Measurements from ENCODE around the gene PSMF1. TPM values are rescaled to one million over a fixed set of nuclear protein-coding genes. Genes with fewer than 3 reads are reported as not detected.

PSMF1 gene
- total and polyA plus RNA-seq, 4 donors, result 43.6 to 126 (median 83.8) TPM

- H3K27ac ChIP-seq (ENCODE audit: low read depth in 1 of 2, low read length in 2 of 2), result no peak overlapping the region
- no peaks in the 10 kb centered on the region for H3K27me3 ChIP-seq (ENCODE audit: control insufficient read depth in 4 of 4, insufficient read depth in 4 of 4, low read length in 3 of 4)
- no peaks in the 10 kb centered on the region for H3K9me3 ChIP-seq (ENCODE audit: control insufficient read depth in 4 of 4, low read length in 3 of 4)
- peak; percentile 28 for DNase-seq (ENCODE audit: low spot score)
- peaks cover 9 to 56% (median 50%) of the 10 kb centered on the region in 4 donors for H3K36me3 ChIP-seq (ENCODE audit: control insufficient read depth in 4 of 4, insufficient read depth in 3 of 4, low read depth in 1 of 4, low read length in 3 of 4)
- no peaks in the 10 kb centered on the region for H3K4me1 ChIP-seq (ENCODE audit: control insufficient read depth in 4 of 4, insufficient read depth in 4 of 4, low read length in 3 of 4)
- no peak overlapping the region for H3K9ac ChIP-seq (ENCODE audit: low read depth in 1 of 2, low read length in 2 of 2)
- TF ChIP-seq RAD21 (IDR thresholded peaks at IDR 0.05), result no peak
- TF ChIP-seq FOXA2 (IDR thresholded peaks at IDR 0.05), result no peak
- TF ChIP-seq HNF4G (IDR thresholded peaks at IDR 0.05), result no peak
- TF ChIP-seq YY1 (IDR thresholded peaks at IDR 0.05), result no peak
- TF ChIP-seq CTCF (IDR thresholded peaks at IDR 0.05; ENCODE audit: low read depth, low read length, missing input control), result no peak
- TF ChIP-seq ZBTB33 (IDR thresholded peaks at IDR 0.05), result no peak
- TF ChIP-seq, protein P1, sequence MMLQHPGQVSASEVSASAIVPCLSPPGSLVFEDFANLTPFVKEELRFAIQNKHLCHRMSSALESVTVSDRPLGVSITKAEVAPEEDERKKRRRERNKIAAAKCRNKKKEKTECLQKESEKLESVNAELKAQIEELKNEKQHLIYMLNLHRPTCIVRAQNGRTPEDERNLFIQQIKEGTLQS (IDR thresholded peaks at IDR 0.05), result no peak
- TF ChIP-seq TAF1 (conservative IDR thresholded peaks at IDR 0.05), result no peak
- no peak for TF ChIP-seq MAX (IDR thresholded peaks at IDR 0.05)
- no peak for TF ChIP-seq RXRA (IDR thresholded peaks at IDR 0.05)
- TF ChIP-seq FOXA1 (IDR thresholded peaks at IDR 0.05), result no peak
- no peak overlapping the region for H3K4me3 ChIP-seq (ENCODE audit: low read depth in 1 of 3, low read length in 3 of 3)
- WGBS, result over 99% methylated on average over 12 of the region's 12 CpGs
These were observed 42.6 kb downstream of the PSMF1 start for GRCh38 chr20:1160991-1161390.

- 94% methylated on average over 6 of the region's 6 CpGs for WGBS
- no peak overlapping the region for H3K27ac ChIP-seq (ENCODE audit: low read depth in 1 of 2, low read length in 2 of 2)
- no peak overlapping the region for H3K4me3 ChIP-seq (ENCODE audit: low read depth in 1 of 3, low read length in 3 of 3)
- H3K36me3 ChIP-seq (ENCODE audit: control insufficient read depth in 4 of 4, insufficient read depth in 3 of 4, low read depth in 1 of 4, low read length in 3 of 4), result peaks cover 9 to 76% (median 64%) of the 10 kb centered on the region in 4 donors
- peak; percentile 12 for DNase-seq (ENCODE audit: low spot score)
- no peaks in the 10 kb centered on the region for H3K27me3 ChIP-seq (ENCODE audit: control insufficient read depth in 4 of 4, insufficient read depth in 4 of 4, low read length in 3 of 4)
- TF ChIP-seq YY1 (IDR thresholded peaks at IDR 0.05) (no peak), RAD21 (IDR thresholded peaks at IDR 0.05) (no peak), HNF4G (IDR thresholded peaks at IDR 0.05) (no peak), ZBTB33 (IDR thresholded peaks at IDR 0.05) (no peak), GABPA (IDR thresholded peaks at IDR 0.05 in 1 of 2, conservative IDR thresholded peaks at IDR 0.05 in 1 of 2) (no peak)
- H3K9ac ChIP-seq (ENCODE audit: low read depth in 1 of 2, low read length in 2 of 2), result no peak overlapping the region
- no peaks in the 10 kb centered on the region for H3K9me3 ChIP-seq (ENCODE audit: control insufficient read depth in 4 of 4, low read length in 3 of 4)
- no peaks in the 10 kb centered on the region for H3K4me1 ChIP-seq (ENCODE audit: control insufficient read depth in 4 of 4, insufficient read depth in 4 of 4, low read length in 3 of 4)
These were observed 44.7 kb downstream of the PSMF1 start for GRCh38 chr20:1163105-1163504.
